Smooth muscle cell (in vitro differentiated cells): ENCODE measurements around the gene PCIF1. TPM values are rescaled to one million over a fixed set of nuclear protein-coding genes. Genes with fewer than 3 reads are reported as not detected.
"Not testable (repeated sequence)": the region's sequence is repeated elsewhere in the genome, so short reads cannot be mapped to it uniquely, and the experiment has no call there.

Experiments used
- DNase-seq: peaks from one replicate; lab custom pipeline; 2025; ENCODE audit not compliant: unreplicated experiment; lab: John Stamatoyannopoulos, UW
- H2AFZ ChIP-seq: fragments of 200-600 bp; sonication (generic); 2 replicates; pipeline ENCODE4 v1.6.0; 2016; ENCODE audit warnings: antibody characterized with exemption, low read depth, mild to moderate bottlenecking
- H3F3A ChIP-seq: fragments of 200-600 bp; sonication (generic); 2 replicates; pipeline ENCODE4 v1.6.0; 2017; ENCODE audit warnings: antibody characterized with exemption, low read depth
- H3K27ac ChIP-seq: fragments of 200-600 bp; sonication (generic); 2 replicates; pipeline ENCODE4 v1.5.1; 2016; ENCODE audit warnings: low read depth, mild to moderate bottlenecking
- H3K27me3 ChIP-seq: fragments of 200-600 bp; sonication (generic); 2 replicates; pipeline ENCODE4 v1.6.1; 2016; ENCODE audit warnings: low read depth, mild to moderate bottlenecking
- H3K36me3 ChIP-seq: fragments of 200-600 bp; sonication (generic); 2 replicates; pipeline ENCODE4 v1.5.1; 2016; ENCODE audit warnings: low read depth
- H3K4me1 ChIP-seq: fragments of 200-600 bp; sonication (generic); 2 replicates; pipeline ENCODE4 v1.5.1; 2016; ENCODE audit warnings: low read depth
- H3K4me2 ChIP-seq: fragments of 200-600 bp; sonication (generic); 2 replicates; pipeline ENCODE4 v1.6.0; 2016; ENCODE audit warnings: mild to moderate bottlenecking
- H3K4me3 ChIP-seq: fragments of 200-600 bp; sonication (generic); 2 replicates; pipeline ENCODE4 v1.5.1; 2016; ENCODE audit warnings: mild to moderate bottlenecking
- H3K79me2 ChIP-seq: fragments of 200-600 bp; sonication (generic); 2 replicates; pipeline ENCODE4 v1.6.0; 2016; ENCODE audit warnings: low read depth, mild to moderate bottlenecking
- H3K9ac ChIP-seq: fragments of 200-600 bp; sonication (generic); 2 replicates; pipeline ENCODE4 v1.6.0; 2016; ENCODE audit warnings: low read depth
- H3K9me3 ChIP-seq: fragments of 200-600 bp; sonication (generic); replicated peaks from 2 replicates; pipeline ENCODE4 v1.5.1; 2016; ENCODE audit warnings: low read depth
- H4K20me1 ChIP-seq: fragments of 200-600 bp; sonication (generic); 2 replicates; pipeline ENCODE4 v1.6.0; 2016; ENCODE audit warnings: low read depth
- CTCF ChIP-seq: fragments of 200-600 bp; sonication (generic); IDR thresholded peaks from 2 replicates; pipeline ENCODE4 v1.5.1; 2017; ENCODE audit warnings: borderline replicate concordance, mild to moderate bottlenecking, antibody characterized with exemption; ENCODE audit not compliant: insufficient read depth, poor library complexity, severe bottlenecking
- WGBS: methylation state at CpG from one replicate; pipeline ENCODE4 v1.1.7; 2016; ENCODE audit warnings: low lambda C conversion rate; 5-methylcytosine and 5-hydroxymethylcytosine counted together
- polyA plus RNA-seq: library from polyadenylated mRNA; unstranded; fragments of >200 nt; fragmentation: Nextera tagmentation; extraction: Ambion mirVana; gene quantifications from 2 replicates; pipeline ENCODE4 v1.2.1, GENCODE V29; 2016
- total RNA-seq: library from RNA; depleted of rRNA; stranded (reverse); fragments of >200 nt; gene quantifications from 2 replicates; pipeline ENCODE4 v1.2.3, GENCODE V29; 2014

The PCIF1 gene
- total and polyA plus RNA-seq, 2 experiments from 2014 or later = 13.5 to 38.9 TPM

DNA sequence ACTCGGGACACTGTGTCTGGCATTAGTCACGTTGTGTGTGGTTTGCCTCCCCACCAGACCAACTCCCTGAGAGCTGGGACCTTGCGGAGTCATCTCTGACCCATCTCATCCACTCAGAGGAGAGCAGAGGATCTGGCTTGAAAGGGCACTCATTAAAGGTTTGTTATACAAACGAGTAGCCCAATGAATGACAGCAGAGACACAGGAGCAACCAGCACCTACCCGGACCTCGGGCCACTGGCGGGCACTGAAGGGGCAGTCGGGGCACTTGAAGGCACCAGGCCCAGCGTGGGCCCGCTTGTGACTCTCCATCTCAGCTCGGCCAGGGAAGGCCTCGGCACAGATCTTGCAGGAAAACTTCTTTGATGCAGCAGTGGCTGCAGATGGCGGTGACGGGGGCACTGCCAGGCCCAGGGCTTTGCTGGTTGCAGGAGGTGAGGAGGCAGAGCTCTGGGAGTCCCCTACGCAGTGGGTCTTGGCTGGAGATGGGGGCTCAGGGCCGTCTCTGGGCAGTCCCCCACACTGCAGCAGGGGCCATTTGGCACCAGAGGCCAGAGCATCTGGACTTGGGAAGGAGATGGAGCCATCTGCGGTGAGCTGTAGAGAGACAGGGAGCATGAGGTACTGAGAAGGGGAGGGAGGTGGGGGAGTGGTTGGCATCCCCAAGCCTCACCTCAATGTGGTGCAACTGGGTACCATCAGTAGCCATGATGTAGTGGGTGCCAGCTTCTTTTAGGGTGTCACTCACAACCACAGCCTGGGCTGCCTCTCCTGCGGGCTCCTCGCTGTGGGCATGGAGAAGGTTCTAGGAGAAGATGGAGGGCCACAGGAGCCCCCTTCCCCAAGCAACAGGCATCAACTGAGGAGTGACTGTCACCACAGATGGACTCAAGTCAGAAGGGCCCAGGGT is 17.7 kb downstream of the PCIF1 start:
- Histone ChIP-seq H3K9me3 (no peaks in the 10 kb centered on the region), H3K27ac (no peak overlapping the region), H3F3A (peaks cover 8% of the 10 kb centered on the region), H4K20me1 (no peaks in the 10 kb centered on the region), H3K79me2 (no peaks in the 10 kb centered on the region), H3K4me2 (no peak overlapping the region), H3K4me3 (no peak overlapping the region), H3K27me3 (no peaks in the 10 kb centered on the region), H3K36me3 (no peaks in the 10 kb centered on the region), H3K9ac (no peak overlapping the region), H2AFZ (no peak overlapping the region), H3K4me1 (no peaks in the 10 kb centered on the region)
- WGBS = 98% methylated on average over 19 of the region's 19 CpGs
- TF ChIP-seq CTCF = no peak
- no peak for DNase-seq

DNA sequence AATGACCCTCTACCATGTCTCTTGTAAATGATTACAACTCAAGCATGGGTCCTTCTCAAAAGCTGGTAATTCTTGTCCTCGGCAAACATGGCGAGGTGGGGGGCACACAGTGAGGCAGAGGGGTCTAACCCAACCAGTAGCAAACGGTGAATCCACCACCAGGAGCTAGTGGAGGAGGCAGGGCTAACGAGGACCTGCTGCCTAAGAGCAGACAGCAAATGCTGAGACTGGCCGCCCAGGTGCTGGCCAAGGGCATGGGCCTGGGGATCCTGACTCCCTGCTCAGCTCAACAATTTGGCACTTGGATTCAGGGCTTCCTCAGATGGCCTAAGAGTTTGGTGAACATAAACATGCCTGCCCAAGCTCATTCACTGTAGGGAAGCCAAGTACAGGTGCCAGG is 18.4 kb downstream of the PCIF1 start:
- Histone ChIP-seq H3K79me2 (no peaks in the 10 kb centered on the region), H3K9me3 (no peaks in the 10 kb centered on the region), H3K4me2 (no peak overlapping the region), H3K36me3 (no peaks in the 10 kb centered on the region), H3K27me3 (no peaks in the 10 kb centered on the region), H3K4me1 (no peaks in the 10 kb centered on the region), H3K27ac (no peak overlapping the region), H2AFZ (no peak overlapping the region), H3F3A (peaks cover 8% of the 10 kb centered on the region), H3K4me3 (no peak overlapping the region), H3K9ac (no peak overlapping the region), H4K20me1 (no peaks in the 10 kb centered on the region)
- DNase-seq = no peak
- TF ChIP-seq CTCF = no peak
- over 99% methylated on average over 5 of the region's 5 CpGs for WGBS

GRCh38 chr20:45953672-45954071 is 19.2 kb downstream of the PCIF1 start:
- no peaks in the 10 kb centered on the region for H3K79me2 ChIP-seq
- no peak for DNase-seq

GRCh38 chr20:45956326-45956725 is 21.8 kb downstream of the PCIF1 start:
- not testable (repeated sequence) for H3K9ac ChIP-seq
- H3K36me3 ChIP-seq = peaks cover 15% of the 10 kb centered on the region

More at GRCh38 chr20:45953672-45954071, 19.2 kb downstream of the PCIF1 start:
- H3K4me3 ChIP-seq = no peak overlapping the region
- H3K36me3 ChIP-seq = peaks cover 6% of the 10 kb centered on the region
- H4K20me1 ChIP-seq = no peaks in the 10 kb centered on the region
- H3K9ac ChIP-seq = no peak overlapping the region
- no peak for TF ChIP-seq CTCF
- no peak overlapping the region for H2AFZ ChIP-seq
- H3F3A ChIP-seq = peaks cover 8% of the 10 kb centered on the region
- no peaks in the 10 kb centered on the region for H3K27me3 ChIP-seq
- H3K9me3 ChIP-seq = no peaks in the 10 kb centered on the region
- no peaks in the 10 kb centered on the region for H3K4me1 ChIP-seq
- H3K4me2 ChIP-seq = no peak overlapping the region
- H3K27ac ChIP-seq = no peak overlapping the region
- WGBS = 96% methylated on average over 9 of the region's 9 CpGs

More at GRCh38 chr20:45956326-45956725, 21.8 kb downstream of the PCIF1 start:
- H3K4me2 ChIP-seq, H3K79me2 ChIP-seq, DNase-seq, H3K27me3 ChIP-seq, H3K4me3 ChIP-seq, H3K4me1 ChIP-seq, H3F3A ChIP-seq, H2AFZ ChIP-seq, H3K9me3 ChIP-seq, H4K20me1 ChIP-seq, H3K27ac ChIP-seq: not testable (repeated sequence)
- WGBS = 95% methylated on average over 10 of the region's 10 CpGs
